HepG2 (cell line): Measurements from ENCODE around the gene MIB2. TPM values are rescaled to one million over a fixed set of nuclear protein-coding genes. Genes with fewer than 3 reads are reported as not detected.

Source experiments
- ETV6 ChIP-seq: sonication (generic); formaldehyde crosslinking; conservative IDR thresholded peaks from 2 replicates; pipeline ENCODE4 v1.4.0; 2020; ENCODE audit warnings: missing genetic modification reagents
- FOSL2 ChIP-seq: sonication (generic); formaldehyde crosslinking; IDR thresholded peaks from 2 replicates; pipeline ENCODE4 v1.4.0; 2020; ENCODE audit warnings: missing genetic modification reagents
- GTF3A ChIP-seq: sonication (generic); formaldehyde crosslinking; conservative IDR thresholded peaks from 2 replicates; pipeline ENCODE4 v1.4.0; 2020; ENCODE audit warnings: mild to moderate bottlenecking, missing genetic modification reagents
- NONO ChIP-seq, 2 experiments: fragments of 450-650 bp in 1 of 2; sonication (generic) in 1 of 2; formaldehyde crosslinking in 1 of 2; IDR thresholded peaks in 1 of 2; conservative IDR thresholded peaks in 1 of 2; 2 replicates each; pipeline versions ENCODE4 v1.6.1 to v1.8.0; 2017 to 2022; ENCODE audit warnings: mild to moderate bottlenecking in 1 of 2, missing genetic modification reagents in 1 of 2, moderate library complexity in 1 of 2
- PLRG1 ChIP-seq: fragments of 450-650 bp; conservative IDR thresholded peaks from 2 replicates; pipeline ENCODE4 v1.6.1; 2016
- RARG ChIP-seq: sonication (generic); formaldehyde crosslinking; IDR thresholded peaks from 2 replicates; pipeline ENCODE4 v1.4.0; 2020; ENCODE audit warnings: low read depth, mild to moderate bottlenecking, missing genetic modification reagents
- RXRB ChIP-seq: IDR thresholded peaks from 2 replicates; pipeline ENCODE4 v1.6.1; 2016; ENCODE audit warnings: borderline replicate concordance, missing genetic modification reagents, missing compliant biosample characterization
- SALL2 ChIP-seq: sonication (generic); formaldehyde crosslinking; IDR thresholded peaks from 2 replicates; pipeline ENCODE4 v1.8.1; 2023; ENCODE audit warnings: mild to moderate bottlenecking, missing genetic modification reagents, inconsistent platforms
- TBP ChIP-seq: sonication (generic); formaldehyde crosslinking; IDR thresholded peaks from 2 replicates; pipeline ENCODE4 v1.5.0; 2020; ENCODE audit warnings: missing genetic modification reagents
- ZBTB8A ChIP-seq: sonication (generic); formaldehyde crosslinking; IDR thresholded peaks from 2 replicates; pipeline ENCODE4 v1.4.0; 2020; ENCODE audit warnings: mild to moderate bottlenecking, low read depth, missing genetic modification reagents, borderline replicate concordance
- ZFYVE20 ChIP-seq: sonication (generic); formaldehyde crosslinking; IDR thresholded peaks from 2 replicates; pipeline ENCODE4 v1.8.0; 2023; ENCODE audit warnings: low read depth, mild to moderate bottlenecking, moderate library complexity, missing genetic modification reagents, borderline replicate concordance
- ZNF329 ChIP-seq: sonication (generic); formaldehyde crosslinking; IDR thresholded peaks from 2 replicates; pipeline ENCODE4 v1.9.0; 2021; ENCODE audit warnings: low read depth, mild to moderate bottlenecking, missing genetic modification reagents
- ZNF563 ChIP-seq: sonication (generic); formaldehyde crosslinking; IDR thresholded peaks from 2 replicates; pipeline ENCODE4 v1.8.0; 2022; ENCODE audit warnings: mild to moderate bottlenecking, moderate library complexity, missing genetic modification reagents
- ZNF570 ChIP-seq: sonication (generic); formaldehyde crosslinking; IDR thresholded peaks from 2 replicates; pipeline ENCODE4 v1.4.0; 2020; ENCODE audit warnings: mild to moderate bottlenecking, missing genetic modification reagents, borderline replicate concordance
- polyA plus RNA-seq, 8 experiments: library from polyadenylated mRNA; depleted of rRNA in 3 of 8; stranded (reverse) in 7 of 8; unstranded in 1 of 8; fragments of >200 nt; fragmentation: Illumina TruSeq in 4 of 8; extraction: Trizol in 4 of 8; gene quantifications; 2 replicates each; pipeline versions ENCODE4 v1.2.1 to v1.2.3, GENCODE V29; 2011 to 2016; ENCODE audit warnings: low read depth in 4 of 8, missing spikeins in 1 of 8, mixed read lengths in 1 of 8; ENCODE audit not compliant: insufficient read depth in 1 of 8
- total RNA-seq, 5 experiments: library from RNA; depleted of rRNA; stranded (reverse); fragments of >200 nt; fragmentation: Illumina TruSeq; extraction: Trizol; gene quantifications; 2 replicates each; pipeline ENCODE4 v1.2.3, GENCODE V29; 2016; ENCODE audit warnings: low read depth in 1 of 5
- TF ChIP-seq, protein P1 (sequence below): sonication (generic); formaldehyde crosslinking; IDR thresholded peaks from 2 replicates; pipeline ENCODE4 v1.8.0; 2022; ENCODE audit warnings: mild to moderate bottlenecking, missing genetic modification reagents
- TF ChIP-seq, protein P2 (sequence below), 2 experiments: fragments of 450-650 bp in 1 of 2; sonication (generic) in 1 of 2; formaldehyde crosslinking in 1 of 2; IDR thresholded peaks; 2 replicates each; pipeline versions ENCODE4 v1.6.1 to v1.8.0; 2016 to 2022; ENCODE audit warnings: antibody characterized with exemption in 1 of 2, mild to moderate bottlenecking in 1 of 2, missing genetic modification reagents in 1 of 2
- TF ChIP-seq, protein P3 (sequence below): sonication (generic); formaldehyde crosslinking; IDR thresholded peaks from 2 replicates; pipeline ENCODE4 v1.5.0; 2020; ENCODE audit warnings: mild to moderate bottlenecking, missing genetic modification reagents, moderate library complexity

MIB2 gene
- total and polyA plus RNA-seq, 2 of the 13 experiments (the other 11 are each of a cell fraction or from before 2014, with no cell fraction given) = 19.9 to 30.4 TPM

DNA sequence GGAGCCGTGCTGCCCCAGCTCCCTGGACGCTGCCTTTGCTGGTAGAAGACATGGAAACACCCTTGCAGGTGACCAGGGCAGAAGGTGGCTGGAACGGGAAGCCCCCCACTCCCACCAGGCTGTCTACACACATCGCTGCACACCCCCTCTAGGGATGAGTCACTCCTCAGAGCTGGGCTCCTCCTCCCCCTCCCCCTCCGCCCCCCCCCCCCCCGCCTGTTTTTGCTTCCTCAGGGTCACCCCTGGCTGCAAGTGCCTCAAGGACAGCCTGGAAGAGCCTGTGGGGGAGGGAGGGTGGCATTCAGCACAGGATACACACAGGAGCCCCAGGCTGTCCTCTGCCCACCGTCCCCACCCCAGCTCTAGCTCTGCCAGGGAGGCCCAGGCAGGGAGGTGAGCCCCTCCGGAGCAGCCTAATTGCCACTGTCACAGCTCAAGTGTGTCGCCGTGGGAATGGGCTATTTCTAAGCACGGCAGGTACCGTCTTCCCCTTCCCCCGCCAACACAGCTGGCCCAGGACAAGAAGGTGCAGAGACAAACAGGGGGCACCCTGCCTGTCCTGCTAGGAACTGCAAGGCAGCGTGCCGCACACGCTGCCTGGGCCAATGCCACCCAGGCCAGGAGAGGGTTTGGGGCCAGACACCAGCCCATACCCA is 17.9 kb upstream of the MIB2 start (continued):
- TF ChIP-seq, protein P1, sequence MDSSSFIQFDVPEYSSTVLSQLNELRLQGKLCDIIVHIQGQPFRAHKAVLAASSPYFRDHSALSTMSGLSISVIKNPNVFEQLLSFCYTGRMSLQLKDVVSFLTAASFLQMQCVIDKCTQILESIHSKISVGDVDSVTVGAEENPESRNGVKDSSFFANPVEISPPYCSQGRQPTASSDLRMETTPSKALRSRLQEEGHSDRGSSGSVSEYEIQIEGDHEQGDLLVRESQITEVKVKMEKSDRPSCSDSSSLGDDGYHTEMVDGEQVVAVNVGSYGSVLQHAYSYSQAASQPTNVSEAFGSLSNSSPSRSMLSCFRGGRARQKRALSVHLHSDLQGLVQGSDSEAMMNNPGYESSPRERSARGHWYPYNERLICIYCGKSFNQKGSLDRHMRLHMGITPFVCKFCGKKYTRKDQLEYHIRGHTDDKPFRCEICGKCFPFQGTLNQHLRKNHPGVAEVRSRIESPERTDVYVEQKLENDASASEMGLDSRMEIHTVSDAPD = no peak
- 0 out of 2 replicates have a peak, but pooled peaks have one; percentile 53 for TF ChIP-seq ZNF329 (CRISPR knock-in tag)
- TF ChIP-seq, protein P2, sequence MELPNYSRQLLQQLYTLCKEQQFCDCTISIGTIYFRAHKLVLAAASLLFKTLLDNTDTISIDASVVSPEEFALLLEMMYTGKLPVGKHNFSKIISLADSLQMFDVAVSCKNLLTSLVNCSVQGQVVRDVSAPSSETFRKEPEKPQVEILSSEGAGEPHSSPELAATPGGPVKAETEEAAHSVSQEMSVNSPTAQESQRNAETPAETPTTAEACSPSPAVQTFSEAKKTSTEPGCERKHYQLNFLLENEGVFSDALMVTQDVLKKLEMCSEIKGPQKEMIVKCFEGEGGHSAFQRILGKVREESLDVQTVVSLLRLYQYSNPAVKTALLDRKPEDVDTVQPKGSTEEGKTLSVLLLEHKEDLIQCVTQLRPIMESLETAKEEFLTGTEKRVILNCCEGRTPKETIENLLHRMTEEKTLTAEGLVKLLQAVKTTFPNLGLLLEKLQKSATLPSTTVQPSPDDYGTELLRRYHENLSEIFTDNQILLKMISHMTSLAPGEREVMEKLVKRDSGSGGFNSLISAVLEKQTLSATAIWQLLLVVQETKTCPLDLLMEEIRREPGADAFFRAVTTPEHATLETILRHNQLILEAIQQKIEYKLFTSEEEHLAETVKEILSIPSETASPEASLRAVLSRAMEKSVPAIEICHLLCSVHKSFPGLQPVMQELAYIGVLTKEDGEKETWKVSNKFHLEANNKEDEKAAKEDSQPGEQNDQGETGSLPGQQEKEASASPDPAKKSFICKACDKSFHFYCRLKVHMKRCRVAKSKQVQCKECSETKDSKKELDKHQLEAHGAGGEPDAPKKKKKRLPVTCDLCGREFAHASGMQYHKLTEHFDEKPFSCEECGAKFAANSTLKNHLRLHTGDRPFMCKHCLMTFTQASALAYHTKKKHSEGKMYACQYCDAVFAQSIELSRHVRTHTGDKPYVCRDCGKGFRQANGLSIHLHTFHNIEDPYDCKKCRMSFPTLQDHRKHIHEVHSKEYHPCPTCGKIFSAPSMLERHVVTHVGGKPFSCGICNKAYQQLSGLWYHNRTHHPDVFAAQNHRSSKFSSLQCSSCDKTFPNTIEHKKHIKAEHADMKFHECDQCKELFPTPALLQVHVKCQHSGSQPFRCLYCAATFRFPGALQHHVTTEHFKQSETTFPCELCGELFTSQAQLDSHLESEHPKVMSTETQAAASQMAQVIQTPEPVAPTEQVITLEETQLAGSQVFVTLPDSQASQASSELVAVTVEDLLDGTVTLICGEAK (IDR thresholded peaks at IDR 0.05) = no peak
- TF ChIP-seq, protein P2 (CRISPR knock-in tag; IDR thresholded peaks at IDR 0.05) = no peak
- no peak for TF ChIP-seq ETV6 (CRISPR knock-in tag)
- TF ChIP-seq ZNF563 (CRISPR knock-in tag) = no peak
- no peak for TF ChIP-seq RARG
- TF ChIP-seq NONO (IDR thresholded peaks at IDR 0.05) = no peak
- TF ChIP-seq NONO (CRISPR knock-in tag; conservative IDR thresholded peaks at IDR 0.05) = no peak
- no peak for TF ChIP-seq ZBTB8A (CRISPR knock-in tag)
- TF ChIP-seq SALL2 (CRISPR knock-in tag) = no peak
- TF ChIP-seq GTF3A (CRISPR knock-in tag) = no peak
- no peak for TF ChIP-seq RXRB (CRISPR knock-in tag)
- no peak for TF ChIP-seq PLRG1
- TF ChIP-seq ZFYVE20 (CRISPR knock-in tag) = no peak
- TF ChIP-seq, protein P3, sequence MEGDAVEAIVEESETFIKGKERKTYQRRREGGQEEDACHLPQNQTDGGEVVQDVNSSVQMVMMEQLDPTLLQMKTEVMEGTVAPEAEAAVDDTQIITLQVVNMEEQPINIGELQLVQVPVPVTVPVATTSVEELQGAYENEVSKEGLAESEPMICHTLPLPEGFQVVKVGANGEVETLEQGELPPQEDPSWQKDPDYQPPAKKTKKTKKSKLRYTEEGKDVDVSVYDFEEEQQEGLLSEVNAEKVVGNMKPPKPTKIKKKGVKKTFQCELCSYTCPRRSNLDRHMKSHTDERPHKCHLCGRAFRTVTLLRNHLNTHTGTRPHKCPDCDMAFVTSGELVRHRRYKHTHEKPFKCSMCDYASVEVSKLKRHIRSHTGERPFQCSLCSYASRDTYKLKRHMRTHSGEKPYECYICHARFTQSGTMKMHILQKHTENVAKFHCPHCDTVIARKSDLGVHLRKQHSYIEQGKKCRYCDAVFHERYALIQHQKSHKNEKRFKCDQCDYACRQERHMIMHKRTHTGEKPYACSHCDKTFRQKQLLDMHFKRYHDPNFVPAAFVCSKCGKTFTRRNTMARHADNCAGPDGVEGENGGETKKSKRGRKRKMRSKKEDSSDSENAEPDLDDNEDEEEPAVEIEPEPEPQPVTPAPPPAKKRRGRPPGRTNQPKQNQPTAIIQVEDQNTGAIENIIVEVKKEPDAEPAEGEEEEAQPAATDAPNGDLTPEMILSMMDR = peak; percentile 54
- no peak for TF ChIP-seq TBP (CRISPR knock-in tag)
- TF ChIP-seq ZNF570 (CRISPR knock-in tag) = no peak
- peak; percentile 51 for TF ChIP-seq FOSL2
